OCI-M2 (cell line): ENCODE data around the gene VWA2.

Experiments used
- DNase-seq: peaks from one replicate; lab custom pipeline; 2025; ENCODE audit not compliant: unreplicated experiment; lab: John Stamatoyannopoulos, UW

VWA2 gene, protein sequence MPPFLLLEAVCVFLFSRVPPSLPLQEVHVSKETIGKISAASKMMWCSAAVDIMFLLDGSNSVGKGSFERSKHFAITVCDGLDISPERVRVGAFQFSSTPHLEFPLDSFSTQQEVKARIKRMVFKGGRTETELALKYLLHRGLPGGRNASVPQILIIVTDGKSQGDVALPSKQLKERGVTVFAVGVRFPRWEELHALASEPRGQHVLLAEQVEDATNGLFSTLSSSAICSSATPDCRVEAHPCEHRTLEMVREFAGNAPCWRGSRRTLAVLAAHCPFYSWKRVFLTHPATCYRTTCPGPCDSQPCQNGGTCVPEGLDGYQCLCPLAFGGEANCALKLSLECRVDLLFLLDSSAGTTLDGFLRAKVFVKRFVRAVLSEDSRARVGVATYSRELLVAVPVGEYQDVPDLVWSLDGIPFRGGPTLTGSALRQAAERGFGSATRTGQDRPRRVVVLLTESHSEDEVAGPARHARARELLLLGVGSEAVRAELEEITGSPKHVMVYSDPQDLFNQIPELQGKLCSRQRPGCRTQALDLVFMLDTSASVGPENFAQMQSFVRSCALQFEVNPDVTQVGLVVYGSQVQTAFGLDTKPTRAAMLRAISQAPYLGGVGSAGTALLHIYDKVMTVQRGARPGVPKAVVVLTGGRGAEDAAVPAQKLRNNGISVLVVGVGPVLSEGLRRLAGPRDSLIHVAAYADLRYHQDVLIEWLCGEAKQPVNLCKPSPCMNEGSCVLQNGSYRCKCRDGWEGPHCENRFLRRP

DNA sequence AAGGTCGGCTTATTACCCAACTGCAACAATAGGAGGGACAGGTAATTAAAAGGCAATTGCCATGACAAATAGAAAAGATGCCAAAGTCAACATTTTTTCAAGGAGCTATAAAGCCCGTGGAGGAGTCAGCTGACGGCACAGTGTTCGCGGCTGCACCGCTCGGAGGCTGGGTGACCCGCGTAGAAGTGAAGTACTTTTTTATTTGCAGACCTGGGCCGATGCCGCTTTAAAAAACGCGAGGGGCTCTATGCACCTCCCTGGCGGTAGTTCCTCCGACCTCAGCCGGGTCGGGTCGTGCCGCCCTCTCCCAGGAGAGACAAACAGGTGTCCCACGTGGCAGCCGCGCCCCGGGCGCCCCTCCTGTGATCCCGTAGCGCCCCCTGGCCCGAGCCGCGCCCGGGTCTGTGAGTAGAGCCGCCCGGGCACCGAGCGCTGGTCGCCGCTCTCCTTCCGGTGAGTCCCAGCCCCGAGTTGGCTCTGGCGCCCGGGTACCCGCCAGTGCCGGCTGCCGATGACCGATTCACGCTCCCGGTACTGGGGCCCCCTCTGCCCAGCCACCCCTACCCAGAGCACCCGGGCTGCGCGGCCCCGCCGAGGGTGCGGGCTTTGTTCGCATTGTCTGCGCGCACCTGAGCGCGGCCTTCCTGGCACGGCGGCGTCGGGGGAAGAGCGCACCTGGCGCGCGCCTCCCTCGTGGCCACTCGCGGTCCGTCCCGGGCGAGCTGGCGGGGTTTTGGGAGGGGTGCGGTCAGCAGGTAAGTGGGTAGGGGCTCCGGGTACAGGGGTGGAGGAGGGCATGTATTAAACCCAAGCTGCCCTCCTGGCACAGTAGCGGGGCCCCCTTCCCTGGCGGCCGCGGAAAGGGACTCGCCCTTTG is at the start of gene VWA2:
Gene VWA2, plus strand, starts transcription at position 138 of the 877 bp plus-strand sequence. CDS start 9,460 bp downstream, outside the sequence.
- no peak for DNase-seq

DNA sequence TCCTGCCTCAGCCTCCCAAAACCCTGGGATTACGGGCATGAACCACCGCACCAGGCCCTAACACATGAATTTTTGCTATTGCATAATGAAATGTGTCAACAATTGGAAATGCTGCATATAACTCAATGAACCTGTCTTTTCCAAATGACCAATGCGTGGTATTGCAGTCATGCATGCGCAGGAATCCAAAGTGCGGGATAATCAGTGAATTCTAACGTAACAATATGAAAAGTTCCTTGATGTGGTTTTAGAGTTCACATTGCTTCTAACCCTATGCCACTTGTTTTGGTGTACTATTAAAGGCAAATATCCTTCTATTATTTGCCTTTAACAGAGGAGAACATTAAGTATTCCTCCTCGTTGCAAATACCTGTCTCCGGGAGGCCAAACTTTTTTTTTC is 49.4 kb upstream of the VWA2 start:
- no peak for DNase-seq

DNA sequence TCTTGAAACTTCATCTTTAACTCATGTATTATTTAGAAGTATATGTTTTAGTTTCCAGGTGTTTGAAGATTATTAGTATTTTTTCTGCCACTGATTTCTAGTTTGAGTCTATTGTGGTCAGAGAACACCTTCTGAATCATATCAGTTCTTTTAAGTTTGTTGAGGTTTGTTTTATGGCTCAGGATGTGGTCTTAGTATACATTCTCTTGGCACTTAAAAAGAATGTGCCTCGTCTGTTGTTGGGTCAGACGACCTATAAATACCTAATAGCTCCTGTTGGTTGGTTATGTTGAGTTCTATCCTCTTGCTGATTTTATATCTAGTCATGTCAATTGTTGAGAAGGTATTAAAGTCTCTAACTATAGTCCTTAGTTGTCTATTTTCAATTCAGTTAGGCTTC is 44.0 kb upstream of the VWA2 start:
- DNase-seq: no peak

DNA sequence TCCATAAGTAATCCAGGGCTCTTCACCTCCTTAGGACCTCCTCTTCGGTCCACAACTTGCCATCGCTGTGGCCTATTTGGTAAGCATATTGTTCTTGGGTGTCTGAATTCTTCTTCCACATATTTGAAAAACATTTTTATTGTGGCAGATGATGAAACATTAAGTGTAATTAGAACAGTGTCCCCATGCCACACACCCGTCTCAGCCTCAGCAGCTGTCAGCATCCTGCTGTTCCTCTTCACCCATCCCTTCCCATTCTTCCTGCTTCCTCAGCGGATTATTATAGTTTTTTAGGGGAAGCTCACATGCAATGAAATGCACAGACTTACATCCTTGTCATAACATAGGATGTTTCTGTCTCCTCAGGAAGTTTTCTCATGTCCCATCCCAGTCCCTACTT is 39.8 kb upstream of the VWA2 start:
- no peak for DNase-seq

DNA sequence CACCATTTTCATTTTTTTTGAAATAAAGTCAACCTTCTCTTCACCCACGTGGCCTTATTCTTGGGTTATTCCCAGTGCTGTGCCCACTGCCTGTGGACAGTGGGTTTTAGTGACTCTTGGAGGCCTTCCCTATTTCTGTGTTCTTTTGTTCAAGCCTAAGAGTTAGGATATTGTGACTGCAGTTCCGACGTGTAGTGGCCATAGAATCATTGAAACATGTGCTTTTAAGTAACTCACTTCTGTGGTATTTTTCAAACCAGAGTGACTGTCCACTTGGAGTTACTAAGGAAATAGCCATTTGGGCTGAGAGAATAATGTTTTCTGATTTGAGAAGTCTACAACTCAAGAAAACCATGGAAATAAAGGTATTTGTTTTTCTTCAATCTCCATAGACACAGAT is 36.2 kb upstream of the VWA2 start:
- no peak for DNase-seq

DNA sequence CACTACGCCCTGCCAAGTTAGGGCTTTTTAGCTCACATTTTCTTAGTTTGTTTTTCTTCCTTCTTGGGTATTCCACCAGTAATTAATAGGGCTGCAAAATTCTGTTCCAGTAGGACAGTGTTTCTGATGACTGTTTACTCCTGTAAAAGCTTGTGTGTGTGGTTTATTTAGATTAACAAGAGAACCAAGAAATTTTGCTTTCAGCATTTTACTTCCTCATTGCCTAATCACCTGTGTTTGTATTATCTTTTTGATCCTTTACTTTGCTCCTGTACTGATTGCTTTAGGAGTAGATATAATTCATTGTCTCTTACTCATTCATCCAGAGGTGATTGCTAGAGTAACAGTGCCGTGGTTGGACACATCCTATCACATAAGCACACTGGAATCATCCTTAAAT is 32.2 kb upstream of the VWA2 start:
- DNase-seq: no peak

DNA sequence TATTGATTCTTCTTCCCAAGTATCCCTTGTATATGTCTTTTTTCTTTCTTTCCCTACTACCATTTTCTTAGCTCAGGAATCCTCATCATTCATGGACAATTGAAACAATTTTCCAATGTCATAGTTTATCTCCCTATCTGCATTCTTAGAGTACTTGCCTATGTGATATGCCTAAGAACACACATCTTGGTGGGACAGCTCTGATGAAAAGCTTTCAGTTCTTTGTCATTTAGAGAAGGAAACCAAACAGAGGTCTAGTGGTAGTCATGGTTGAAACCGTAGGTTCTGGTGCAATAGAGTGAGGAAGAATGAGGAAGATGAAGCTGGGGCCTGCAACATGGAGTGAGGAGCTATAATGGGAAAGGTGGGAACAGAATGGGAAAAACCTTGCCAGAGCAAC is 31.7 kb upstream of the VWA2 start:
- no peak for DNase-seq

DNA sequence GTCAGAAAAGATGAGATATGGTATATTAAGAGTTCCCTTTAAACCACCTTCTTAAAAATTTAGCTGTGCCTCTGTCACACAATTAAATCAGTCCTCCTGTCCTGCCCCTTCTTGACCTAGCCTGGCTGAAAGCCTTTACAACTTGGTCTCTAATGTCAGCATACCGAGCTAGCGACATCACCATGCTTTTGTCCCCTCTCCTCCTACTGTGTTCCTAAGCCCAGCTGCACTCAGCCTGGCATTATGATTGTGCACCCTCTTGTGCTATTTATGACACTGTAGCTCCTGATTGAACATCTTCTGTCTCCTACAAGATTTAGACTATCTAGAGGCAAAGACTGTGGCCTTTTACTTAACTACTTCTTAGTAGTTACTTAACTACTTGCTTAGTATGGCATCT is 30.7 kb upstream of the VWA2 start:
- no peak for DNase-seq

DNA sequence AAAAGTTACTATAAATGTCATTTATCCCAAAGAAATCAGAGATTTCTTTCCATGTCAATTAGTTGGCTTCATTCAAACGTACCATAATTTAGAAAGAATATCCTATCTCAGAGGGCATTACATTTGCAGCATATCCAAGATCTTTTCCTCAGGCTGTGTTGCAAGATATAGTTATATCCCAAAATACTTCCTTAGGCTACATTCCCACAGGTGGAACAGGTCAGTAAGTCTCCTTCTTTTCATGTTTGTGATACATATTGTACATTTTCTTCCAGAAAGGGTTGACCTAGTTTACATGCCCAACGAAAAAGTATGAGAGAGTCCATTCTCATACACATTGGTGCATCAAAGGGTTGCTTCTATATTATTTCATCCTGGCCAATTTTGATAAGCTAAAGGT is 26.9 kb upstream of the VWA2 start:
- DNase-seq: no peak

DNA sequence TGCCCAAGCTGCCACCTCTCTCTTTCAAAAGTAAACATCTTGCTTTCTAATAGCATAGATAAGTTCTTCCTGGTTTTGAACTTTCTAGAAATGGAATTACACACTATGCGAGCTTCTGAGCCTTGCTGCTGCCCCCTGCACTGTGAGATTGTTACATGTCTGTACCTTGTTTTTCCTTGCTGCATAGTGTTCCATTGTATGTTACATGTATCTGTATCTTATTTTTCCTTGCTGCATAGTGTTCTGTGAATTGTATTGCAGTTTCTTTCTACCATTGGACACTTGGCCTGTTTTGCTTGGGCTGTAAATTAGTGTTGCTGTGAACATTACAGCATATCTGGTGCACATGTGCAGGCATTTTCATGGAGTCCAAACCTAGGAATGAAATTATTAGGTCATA is 24.0 kb upstream of the VWA2 start:
- no peak for DNase-seq

DNA sequence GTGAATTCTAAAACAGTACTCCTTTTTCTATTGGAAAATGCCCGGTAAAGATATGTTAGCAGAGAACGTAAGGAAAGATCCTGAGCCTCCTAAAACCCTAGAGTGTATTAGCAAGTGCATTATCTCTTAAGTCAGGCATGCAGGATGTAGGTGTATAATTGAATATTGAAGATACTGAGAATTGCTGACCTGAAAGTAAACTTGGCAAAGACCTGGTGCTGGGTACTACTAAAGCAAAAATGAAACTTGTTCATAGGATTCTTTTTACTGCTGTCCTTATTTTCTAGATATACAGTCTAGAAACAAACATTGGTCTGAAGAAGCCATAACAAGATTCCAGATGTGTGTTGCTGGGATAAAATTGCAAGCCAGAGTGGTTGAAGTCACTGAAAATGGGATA is 18.8 kb upstream of the VWA2 start:
- DNase-seq: no peak

DNA sequence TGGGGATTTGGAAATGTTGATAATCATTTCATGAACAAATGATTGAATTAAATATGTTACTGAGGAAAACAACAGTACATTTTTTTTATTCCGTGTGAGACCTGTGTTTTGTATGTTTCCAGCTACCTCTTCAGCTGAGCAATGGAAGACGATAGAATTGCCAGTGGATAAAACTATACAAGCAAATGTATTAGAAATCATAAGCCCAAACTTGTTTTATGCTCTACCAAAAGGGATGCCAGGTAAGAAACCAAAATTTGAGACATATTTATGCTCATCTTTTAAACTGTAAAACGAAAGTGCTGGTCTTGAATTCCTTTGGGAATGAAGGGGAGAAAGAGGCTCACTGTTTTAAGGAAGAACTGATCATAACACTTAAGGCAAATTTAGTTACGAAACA is 17.8 kb upstream of the VWA2 start:
- no peak for DNase-seq

DNA sequence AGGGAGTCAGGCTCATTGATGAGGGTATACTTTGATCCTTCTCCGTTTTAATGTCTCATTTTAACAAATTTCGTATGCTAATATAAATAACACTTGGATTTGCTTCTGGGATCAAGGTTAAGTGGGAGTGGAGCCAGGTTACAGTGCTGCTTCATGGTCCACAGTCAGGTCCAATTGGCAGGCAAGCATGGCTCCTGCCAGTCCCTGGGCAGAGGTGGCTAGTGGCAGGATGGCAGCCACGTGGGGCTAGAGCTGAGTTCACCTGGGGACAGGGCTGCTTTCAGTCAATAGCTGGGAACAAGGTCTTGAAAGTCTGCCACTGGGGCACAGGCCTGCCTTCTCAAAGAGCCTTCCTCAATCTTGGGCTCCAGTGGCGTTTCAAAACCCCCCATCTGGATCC is 16.0 kb upstream of the VWA2 start:
- no peak for DNase-seq

DNA sequence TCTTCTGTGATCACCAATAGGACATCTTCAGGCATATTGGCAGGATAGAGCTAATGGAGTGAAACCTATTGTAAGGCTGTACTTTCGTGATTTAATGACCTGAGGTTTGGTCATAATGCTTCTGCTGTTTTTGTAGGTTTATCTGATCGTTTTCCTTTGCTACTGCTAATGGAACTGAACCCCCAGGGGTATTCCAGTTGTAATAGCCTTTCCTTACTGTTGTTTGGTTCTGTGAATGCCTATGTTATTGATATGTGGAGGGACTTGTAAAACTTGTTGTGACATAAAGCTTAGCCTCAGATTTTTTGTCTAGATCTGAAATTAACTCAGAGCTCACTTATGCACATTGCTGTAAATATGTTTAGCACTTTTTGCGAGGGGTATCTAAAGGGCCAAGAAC is 10.9 kb upstream of the VWA2 start:
- DNase-seq: no peak

DNA sequence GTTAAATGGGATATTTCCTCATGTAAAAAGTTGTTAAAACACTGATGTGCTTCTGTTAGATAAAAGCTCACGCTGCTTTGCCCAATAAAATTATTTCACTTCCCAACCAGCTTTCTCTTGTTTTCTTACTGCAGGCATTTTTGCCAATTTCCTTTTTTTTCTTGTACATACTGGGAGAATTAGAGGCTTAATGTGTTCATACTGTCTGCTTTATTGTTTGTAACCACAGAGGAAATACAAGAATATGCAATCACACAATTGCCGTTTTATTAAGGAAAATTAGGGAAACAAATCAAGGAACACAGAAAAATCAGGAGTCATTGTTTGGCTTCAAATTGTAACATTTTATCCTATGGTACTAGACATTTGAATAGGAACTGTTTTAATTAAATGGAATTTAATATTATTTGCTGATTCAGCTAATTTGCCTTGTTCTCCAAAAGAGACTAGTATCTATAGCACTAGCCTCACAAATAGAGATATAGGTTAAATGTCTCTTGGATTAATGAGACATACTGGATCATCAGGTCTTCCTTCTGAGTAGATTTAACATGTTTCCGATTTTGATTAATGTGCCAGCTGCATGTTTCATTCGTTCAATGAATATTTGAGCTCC is 6.4 kb upstream of the VWA2 start:
- no peak for DNase-seq

DNA sequence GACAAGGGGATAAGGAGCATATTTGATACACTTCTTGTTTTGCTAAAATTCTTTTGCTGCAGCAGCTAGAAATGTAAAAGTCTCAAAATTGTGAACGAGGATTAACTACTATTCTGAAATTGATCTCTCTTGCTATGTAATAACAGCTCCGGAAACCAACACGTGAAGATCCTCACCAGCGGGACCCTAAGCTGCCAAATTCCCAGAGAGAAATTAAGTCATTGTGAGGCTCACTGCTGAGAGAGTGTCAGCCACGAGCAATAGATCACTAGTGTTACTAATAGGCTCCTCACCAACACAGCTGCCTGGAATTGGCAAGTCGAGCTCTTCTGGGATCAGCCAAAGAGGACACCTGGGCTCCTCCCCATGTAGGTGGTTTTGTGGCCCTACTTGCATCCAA is 5.6 kb upstream of the VWA2 start:
- DNase-seq: no peak

DNA sequence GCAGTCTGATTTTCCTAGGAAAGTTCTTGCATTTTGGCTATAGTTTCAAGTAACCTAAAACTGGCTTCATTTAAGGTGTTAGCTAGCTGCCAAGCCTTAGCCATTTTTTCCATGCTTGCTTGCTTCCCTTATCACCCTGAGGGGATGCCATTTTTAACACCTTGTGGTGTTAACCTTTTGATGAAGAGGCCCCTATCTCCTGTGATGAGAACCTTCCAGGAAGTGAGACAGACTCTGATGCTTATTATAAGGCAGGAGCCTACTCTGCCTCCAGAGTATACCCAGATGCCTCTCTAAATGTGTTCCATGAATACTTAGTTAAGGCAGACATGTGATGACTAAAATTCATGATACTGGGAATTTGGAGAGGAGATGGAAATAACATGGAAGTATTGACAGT is 4.9 kb upstream of the VWA2 start:
- DNase-seq: no peak

DNA sequence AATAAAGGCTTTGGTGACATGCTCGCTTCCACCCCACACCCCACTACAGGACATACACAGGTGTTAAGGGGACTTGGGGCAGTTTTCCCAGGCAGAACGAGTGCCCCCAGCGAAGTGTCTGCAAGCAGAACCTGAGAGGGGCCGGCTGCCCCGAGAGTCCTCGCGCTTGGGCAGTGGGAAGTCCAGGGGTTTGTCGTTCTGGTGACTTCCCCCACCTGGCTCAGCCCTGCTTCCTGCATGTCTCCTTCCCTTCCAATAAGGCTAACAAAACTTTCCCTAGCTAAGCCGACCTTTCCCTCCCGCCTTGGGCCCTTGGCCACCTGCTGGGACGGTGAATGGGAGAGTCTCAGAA is 916 bp downstream of the VWA2 start:
- no peak for DNase-seq

DNA sequence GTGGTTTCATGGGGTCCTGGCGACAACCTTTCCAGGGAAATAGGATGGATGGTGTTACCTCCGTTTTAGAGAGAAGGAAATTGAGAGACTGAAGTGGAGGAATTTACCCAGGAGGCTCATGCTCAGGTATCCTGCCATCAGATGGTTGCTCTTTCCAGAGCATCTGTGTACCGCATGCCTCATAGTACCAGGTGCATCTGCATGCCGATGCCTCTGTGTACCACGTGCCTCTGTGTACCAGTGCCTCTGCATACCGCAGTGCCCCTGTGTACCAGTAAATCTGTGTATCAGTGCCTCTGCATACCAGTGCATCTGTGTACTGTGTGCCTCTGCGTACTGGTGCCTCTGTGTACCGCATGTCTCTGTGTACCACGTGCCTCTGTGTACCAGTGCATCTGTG is 3.2 kb downstream of the VWA2 start:
- DNase-seq: no peak

DNA sequence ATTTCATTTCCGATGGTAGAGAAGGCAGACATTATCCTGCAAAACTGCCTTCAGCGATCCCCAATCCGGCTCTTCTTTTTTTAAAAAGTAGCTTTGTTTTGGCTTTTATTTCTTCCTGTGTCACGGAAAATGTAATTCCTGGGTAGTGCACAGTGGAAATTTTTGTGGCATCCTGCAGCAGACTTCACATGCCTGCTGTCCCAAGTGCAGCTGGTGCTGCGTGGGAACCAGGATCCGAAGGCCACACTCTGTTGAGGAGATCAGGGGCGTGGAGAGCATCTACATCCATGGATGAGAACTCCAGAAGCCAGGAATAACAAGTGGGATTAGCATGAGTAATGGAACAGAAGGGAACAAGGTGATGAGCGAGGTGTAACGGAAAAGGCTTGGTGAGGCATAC is 4.6 kb downstream of the VWA2 start:
- DNase-seq: no peak

DNA sequence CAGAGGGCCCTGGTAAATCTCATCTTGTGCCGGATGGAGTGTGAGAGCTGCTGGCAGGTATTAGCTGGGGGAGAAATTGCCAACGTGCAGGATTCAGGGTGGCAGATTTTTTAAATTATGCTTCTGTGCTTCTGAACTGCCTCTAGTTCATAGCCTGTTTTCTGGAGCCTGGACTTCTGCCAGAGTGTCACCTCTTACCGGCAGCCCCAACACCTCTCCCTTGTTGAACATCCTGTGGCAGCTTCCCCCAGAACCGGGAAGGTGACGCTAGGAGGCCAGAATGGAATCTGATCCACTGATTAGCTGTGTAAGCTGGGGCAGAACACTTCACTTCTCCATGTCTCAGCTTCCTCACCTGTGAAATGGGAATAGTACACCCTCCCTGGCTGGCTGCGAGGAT is 5.1 kb downstream of the VWA2 start:
- DNase-seq: no peak
